GM12878 (cell line): ENCODE data around the gene OR1Q1. TPM values are rescaled to one million over a fixed set of nuclear protein-coding genes. Genes with fewer than 3 reads are reported as not detected.

Source experiments
- ATAC-seq: fragments of 200-7000 bp; cut with Tn5 transposase; 3 replicates; pipeline ENCODE4 v1.9.1; 2020; ENCODE audit warnings: mild to moderate bottlenecking, moderate library complexity
- BruUV-seq: library from RNA; stranded (reverse); fragments of 400-500 nt; replicated peaks from 2 replicates; lab custom pipeline; 2021; lab: Mats Ljungman, UMichigan
- CTCF ChIA-PET: fragments of 300-600 bp; sonication (Branson Sonifier 250); formaldehyde crosslinking; extraction: SDS; loops from one replicate; lab custom pipeline; 2021; ENCODE audit warnings: inconsistent platforms; lab: Yijun Ruan, JAX
- POLR2A ChIA-PET: fragments of 350-600 bp; formaldehyde crosslinking; extraction: SDS; loops from one replicate; lab custom pipeline; 2021; ENCODE audit warnings: inconsistent platforms; lab: Charles Lee
- RAD21 ChIA-PET: fragments of 300-600 bp; sonication (Branson Sonifier 250); formaldehyde crosslinking; loops from one replicate; lab custom pipeline; 2023; ENCODE audit warnings: antibody characterized with exemption; ENCODE audit not compliant: unreplicated experiment; lab: Charles Lee
- SMC1A ChIA-PET: fragments of 300-600 bp; sonication (Branson Sonifier 250); formaldehyde crosslinking; loops from one replicate; lab custom pipeline; 2023; ENCODE audit not compliant: unreplicated experiment, uncharacterized antibody; lab: Charles Lee
- DNase-seq: peaks from one replicate; pipeline ENCODE4 v3.0.0-alpha.2; 2011; ENCODE audit warnings: low read depth, low spot score
- FAIRE-seq: peaks from 3 replicates; lab custom pipeline; 2011; peaks lifted over from hg19 to GRCh38; lab: Jason Lieb, UNC
- H2AFZ ChIP-seq: 2 replicates; pipeline ENCODE4 v1.6.0; 2011; ENCODE audit warnings: low read depth, low read length, control low read depth; ENCODE audit not compliant: control insufficient read depth
- H3K27ac ChIP-seq: 2 replicates; pipeline ENCODE4 v1.5.1; 2011; ENCODE audit warnings: control low read depth; ENCODE audit not compliant: control insufficient read depth, insufficient read depth
- H3K27me3 ChIP-seq, 2 experiments: replicated peaks in 1 of 2; 2 replicates each; pipeline versions ENCODE4 v1.6.0 to v1.6.1; 2011; ENCODE audit warnings: low read length in 1 of 2; ENCODE audit not compliant: control insufficient read depth in 2 of 2, insufficient read depth in 2 of 2
- H3K36me3 ChIP-seq, 2 experiments: 2 replicates each; pipeline ENCODE4 v1.5.1; 2011; ENCODE audit warnings: low read length in 1 of 2; ENCODE audit not compliant: control insufficient read depth in 2 of 2, insufficient read depth in 2 of 2
- H3K4me1 ChIP-seq: 2 replicates; pipeline ENCODE4 v1.6.1; 2011; ENCODE audit warnings: mild to moderate bottlenecking, low read length, moderate library complexity, mixed read lengths; ENCODE audit not compliant: control insufficient read depth, insufficient read depth
- H3K4me2 ChIP-seq: 2 replicates; pipeline ENCODE4 v1.6.0; 2011; ENCODE audit warnings: control low read depth; ENCODE audit not compliant: control insufficient read depth, insufficient read depth
- H3K4me3 ChIP-seq: fragments of 200-600 bp; sonication (generic); 2 replicates; pipeline ENCODE4 v1.5.1; 2016
- H3K79me2 ChIP-seq: 2 replicates; pipeline ENCODE4 v1.6.0; 2011; ENCODE audit warnings: low read length; ENCODE audit not compliant: control insufficient read depth, insufficient read depth
- H3K9ac ChIP-seq: 2 replicates; pipeline ENCODE4 v1.8.0; 2011; ENCODE audit warnings: low read length, control low read depth, mixed read lengths; ENCODE audit not compliant: control insufficient read depth, insufficient read depth
- H3K9me3 ChIP-seq: replicated peaks from 3 replicates; pipeline ENCODE4 v1.5.1; 2011; ENCODE audit warnings: mild to moderate bottlenecking, low read length; ENCODE audit not compliant: control insufficient read depth, insufficient read depth
- H4K20me1 ChIP-seq: 2 replicates; pipeline ENCODE4 v1.6.0; 2011; ENCODE audit not compliant: control insufficient read depth, insufficient read depth
- ATF3 ChIP-seq: IDR thresholded peaks from 2 replicates; pipeline ENCODE4 v1.6.1; 2011; ENCODE audit warnings: low read depth, mild to moderate bottlenecking, low read length, moderate library complexity, borderline replicate concordance; ENCODE audit errors: extremely low read depth
- BCL11A ChIP-seq: IDR thresholded peaks from 2 replicates; pipeline ENCODE4 v1.6.1; 2011; ENCODE audit warnings: low read depth, low read length
- EP300 ChIP-seq, 2 experiments: fragments of 150-350 bp in 1 of 2; IDR thresholded peaks; 2 replicates each; pipeline ENCODE4 v1.6.1; 2011 to 2012; ENCODE audit warnings: low read depth in 2 of 2, low read length in 2 of 2, borderline replicate concordance in 1 of 2, improper control_type of control experiment in 1 of 2, inconsistent platforms in 1 of 2; ENCODE audit not compliant: control insufficient read depth in 1 of 2
- JUND ChIP-seq: IDR thresholded peaks from 2 replicates; pipeline ENCODE4 v1.6.1; 2012; ENCODE audit warnings: low read depth, mild to moderate bottlenecking, low read length, improper control_type of control experiment, moderate library complexity
- MXI1 ChIP-seq: fragments of 150-350 bp; IDR thresholded peaks from 2 replicates; pipeline ENCODE4 v1.6.1; 2011; ENCODE audit warnings: low read depth, mild to moderate bottlenecking, inconsistent platforms, low read length, improper control_type of control experiment
- NBN ChIP-seq: fragments of 450-650 bp; IDR thresholded peaks from 2 replicates; pipeline ENCODE4 v1.6.1; 2016
- PKNOX1 ChIP-seq: fragments of 450-650 bp; IDR thresholded peaks from 2 replicates; pipeline ENCODE4 v1.6.1; 2016; ENCODE audit warnings: mild to moderate bottlenecking
- TCF3 ChIP-seq: IDR thresholded peaks from 2 replicates; pipeline ENCODE4 v1.6.1; 2012; ENCODE audit warnings: low read depth, mild to moderate bottlenecking, low read length, borderline replicate concordance; ENCODE audit not compliant: insufficient read depth
- YBX1 ChIP-seq: fragments of 450-650 bp; IDR thresholded peaks from 2 replicates; pipeline ENCODE4 v1.6.1; 2016; ENCODE audit warnings: antibody characterized with exemption
- WGBS: methylation state at CpG from one replicate; pipeline ENCODE4 v1.1.6; 2016; ENCODE audit warnings: low lambda C conversion rate; ENCODE audit not compliant: insufficient replicate concordance, insufficient coverage; ENCODE audit errors: missing lambda C conversion rate; 5-methylcytosine and 5-hydroxymethylcytosine counted together
- in situ Hi-C: fragments of 300-500 bp; cut with MboI; formaldehyde crosslinking; loops from 9 replicates; pipeline ENCODE4 v1.14.3; 2018; ENCODE audit warnings: mixed read lengths
- intact Hi-C: fragments of 100-400 bp; cut with micrococcal nuclease; formaldehyde crosslinking; loops from one replicate; pipeline ENCODE4 v1.14.2; 2022; ENCODE audit not compliant: unreplicated experiment
- polyA plus RNA-seq, 11 experiments: library from polyadenylated mRNA; depleted of rRNA in 4 of 11; unstranded in 6 of 11; stranded (reverse) in 5 of 11; fragments of >200 nt; fragmentation: Nextera tagmentation in 4 of 11; fragmentation: Illumina TruSeq in 1 of 11; extraction: Ambion mirVana in 4 of 11; extraction: Trizol in 1 of 11; gene quantifications; 1 replicate in 1 of 11; 2 replicates in 10 of 11; pipeline versions ENCODE4 v1.2.1 to v1.2.3, GENCODE V29; 2011 to 2016; ENCODE audit warnings: inconsistent platforms in 2 of 11, missing spikeins in 2 of 11, low read depth in 1 of 11
- total RNA-seq, 4 experiments: library from RNA; depleted of rRNA in 3 of 4; stranded (reverse); fragments of >200 nt in 3 of 4; fragmentation: Illumina TruSeq in 1 of 4; extraction: Trizol in 1 of 4; gene quantifications; 2 replicates each; pipeline versions ENCODE4 v1.2.1 to v1.2.3, GENCODE V29; 2013 to 2021

OR1Q1 gene
- total and polyA plus RNA-seq, 10 of the 15 experiments (the other 5 are each of a cell fraction or from before 2014, with no cell fraction given): 0.29 TPM; not detected in 9

- FAIRE-seq (no peak), DNase-seq (no peak), ATAC-seq (no peak)
- Histone ChIP-seq H3K4me2 (no peak overlapping the region), H3K79me2 (no peaks in the 10 kb centered on the region), H3K4me1 (no peaks in the 10 kb centered on the region), H3K36me3 (no peaks in the 10 kb centered on the region), H2AFZ (no peak overlapping the region), H3K9me3 (no peaks in the 10 kb centered on the region), H3K27me3 (no peaks in the 10 kb centered on the region; a peak in 1 of 4 replicates), H3K4me3 (no peak overlapping the region), H3K27ac (no peak overlapping the region), H4K20me1 (no peaks in the 10 kb centered on the region), H3K9ac (no peak overlapping the region)
- ChIA-PET SMC1A (interaction anchor here (1.0 kb wide), 1 partner anchor 141 kb away, joined by 3 read pairs; no protein-coding TSS in a partner anchor), POLR2A (no interaction called here), RAD21 (interaction anchor here (0.6 kb wide), 1 partner anchor 732 kb away, joined by 3 read pairs; no protein-coding TSS in a partner anchor), CTCF (interaction anchor here (0.6 to 0.7 kb wide), 2 partner anchors 15 to 182 kb away, joined by 3 to 4 read pairs; no protein-coding TSS in a partner anchor)
- 0% methylated on average over 1 of the region's 1 CpG for WGBS
- in situ Hi-C loops (no loop called here), intact Hi-C loops (no loop called here)
- TF ChIP-seq NBN (no peak), YBX1 (no peak), TCF3 (no peak), ATF3 (no peak), PKNOX1 (no peak), BCL11A (no peak), EP300 (IDR thresholded peaks at IDR 0.05; ENCODE audit: borderline replicate concordance in 1 of 2, control insufficient read depth in 1 of 2, low read depth in 2 of 2, low read length in 2 of 2) (no peak), MXI1 (no peak), JUND (no peak)
- BruUV-seq: no TSS peak
These were observed 8.8 kb upstream of the OR1Q1 start for GRCh38 chr9:122605691-122606090.
